GM18508 (cell line): Measurements from ENCODE around the gene GJB5.

Experiments
- ATAC-seq: cut with Tn5 transposase; IDR thresholded peaks from one replicate; pipeline ENCODE4 v1.9.1; 2021; ENCODE audit warnings: moderate number of reproducible peaks; ENCODE audit not compliant: insufficient read depth, unreplicated experiment

GJB5 gene

GRCh38 chr1:34744851-34745250 is 10.0 kb upstream of the GJB5 start:
- no peak for ATAC-seq

- no peak for ATAC-seq
Observed at GRCh38 chr1:34745666-34746065, 9.2 kb upstream of the GJB5 start.

DNA sequence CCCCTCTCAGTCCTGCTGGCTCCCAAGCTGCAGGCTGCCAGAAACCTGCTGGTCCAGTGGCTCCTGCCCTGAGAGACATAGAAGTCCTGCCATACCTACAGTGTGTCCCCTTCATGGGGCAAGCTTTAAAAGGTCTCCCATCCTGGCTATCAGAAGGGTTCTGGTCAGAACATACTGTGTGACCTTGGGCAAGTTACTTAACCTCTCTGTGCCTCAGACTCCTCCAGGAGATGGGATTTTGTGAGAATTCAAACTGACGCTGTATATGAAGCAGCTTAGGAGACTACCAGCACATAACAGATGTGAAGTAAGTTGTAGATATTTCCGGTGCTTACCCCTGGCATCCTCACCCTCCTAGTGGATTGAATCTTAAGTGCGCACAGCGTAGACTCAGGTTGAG is 8.7 kb upstream of the GJB5 start:
- no peak for ATAC-seq

GRCh38 chr1:34746785-34747637 is 7.8 kb upstream of the GJB5 start:
- ATAC-seq, result no peak

GRCh38 chr1:34747638-34747941 is 7.3 kb upstream of the GJB5 start:
- no peak for ATAC-seq

- ATAC-seq, result no peak
Observed at GRCh38 chr1:34749992-34750391, 4.9 kb upstream of the GJB5 start.

- no peak for ATAC-seq
Observed at GRCh38 chr1:34750610-34751009, 4.2 kb upstream of the GJB5 start.

DNA sequence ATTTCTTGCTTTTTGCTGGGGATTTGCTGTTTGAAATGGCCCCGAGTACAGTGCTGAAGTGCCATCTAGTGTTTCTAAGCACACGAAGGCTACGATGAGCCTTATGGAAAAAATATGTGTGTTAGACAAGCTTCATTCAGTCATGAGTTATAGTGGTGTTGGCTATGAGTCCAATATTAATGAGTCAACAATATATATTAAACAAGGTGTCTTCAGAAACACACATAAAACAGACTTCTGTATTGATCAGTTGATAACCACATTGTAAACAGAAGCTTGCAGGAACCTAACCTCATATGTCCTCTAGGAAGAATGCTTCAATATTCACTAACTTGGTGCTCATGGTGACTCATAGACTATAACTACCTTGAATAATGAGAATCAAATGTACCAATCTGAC is 1.7 kb upstream of the GJB5 start:
- no peak for ATAC-seq

- no peak for ATAC-seq
Observed at GRCh38 chr1:34755961-34756360, 1.1 kb downstream of the GJB5 start.

GRCh38 chr1:34757386-34757785 is 2.5 kb downstream of the GJB5 start:
- no peak for ATAC-seq

DNA sequence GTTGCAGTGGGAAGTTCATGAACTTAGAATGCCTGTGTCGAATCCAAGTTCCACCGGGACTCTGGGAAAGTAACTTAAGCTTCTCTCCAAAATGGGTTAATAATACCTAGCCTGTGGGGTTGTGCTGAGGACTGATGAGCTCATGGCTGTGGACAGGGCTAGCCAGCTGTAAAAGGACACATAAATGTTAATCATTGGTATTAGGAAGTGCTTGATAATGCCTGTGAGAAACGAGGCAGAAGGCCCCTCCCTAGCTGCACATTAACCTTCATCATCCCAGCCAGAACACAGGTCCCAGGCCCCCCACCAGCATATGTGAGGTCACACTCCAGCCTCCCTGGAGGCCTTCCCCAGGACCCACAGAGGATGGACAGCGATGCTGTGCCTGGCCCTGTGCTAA is 3.9 kb downstream of the GJB5 start:
- no peak for ATAC-seq

DNA sequence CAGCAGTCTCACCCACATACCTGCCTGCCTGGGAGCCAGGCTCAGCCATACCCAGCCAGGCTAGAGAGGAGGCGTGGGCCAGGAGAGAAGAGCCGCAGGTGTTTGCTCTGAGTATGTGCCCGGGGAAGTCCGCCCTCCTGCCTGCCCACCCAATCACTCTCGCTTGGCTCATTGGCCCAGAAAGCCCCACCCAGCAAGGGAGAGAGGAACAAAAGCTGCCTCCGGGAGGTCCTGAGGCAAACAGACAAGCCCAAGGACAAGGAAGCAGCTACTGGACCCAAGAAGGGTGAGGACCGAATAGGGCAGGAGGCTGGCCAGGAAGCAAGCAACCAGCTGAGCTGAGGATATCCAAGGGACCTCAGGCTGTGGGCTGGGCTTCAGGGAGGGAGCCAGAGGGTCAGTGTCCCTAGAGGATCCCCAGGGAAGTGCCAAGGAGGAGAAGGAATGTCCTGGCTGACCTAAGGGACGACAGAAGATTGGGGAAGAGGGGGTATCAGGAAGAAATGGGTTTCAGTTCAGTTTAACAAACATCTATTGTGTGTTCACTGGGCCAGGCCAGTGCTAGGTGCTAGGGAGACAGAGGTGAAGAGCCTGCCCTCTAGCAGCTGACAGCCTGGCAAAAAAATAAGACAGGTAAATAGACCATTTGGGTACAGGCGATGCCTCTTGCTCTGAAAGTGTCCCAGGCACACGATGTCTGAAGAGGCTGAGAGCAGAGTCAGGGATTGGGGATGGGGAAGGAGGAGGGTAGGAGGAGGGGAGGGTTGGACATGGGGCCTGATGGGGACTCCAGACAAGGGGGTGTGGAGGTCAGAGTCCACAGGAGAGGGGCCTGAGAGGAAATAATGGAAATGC is 4.9 kb downstream of the GJB5 start, which contains the start of gene GJB4:
Gene GJB4, plus strand, starts transcription at position 238 of the 855 bp plus-strand sequence. CDS start 1,515 bp downstream, outside the sequence.
- no peak for ATAC-seq

- ATAC-seq, result no peak
Observed at GRCh38 chr1:34761176-34761761, 6.4 kb downstream of the GJB5 start.

DNA sequence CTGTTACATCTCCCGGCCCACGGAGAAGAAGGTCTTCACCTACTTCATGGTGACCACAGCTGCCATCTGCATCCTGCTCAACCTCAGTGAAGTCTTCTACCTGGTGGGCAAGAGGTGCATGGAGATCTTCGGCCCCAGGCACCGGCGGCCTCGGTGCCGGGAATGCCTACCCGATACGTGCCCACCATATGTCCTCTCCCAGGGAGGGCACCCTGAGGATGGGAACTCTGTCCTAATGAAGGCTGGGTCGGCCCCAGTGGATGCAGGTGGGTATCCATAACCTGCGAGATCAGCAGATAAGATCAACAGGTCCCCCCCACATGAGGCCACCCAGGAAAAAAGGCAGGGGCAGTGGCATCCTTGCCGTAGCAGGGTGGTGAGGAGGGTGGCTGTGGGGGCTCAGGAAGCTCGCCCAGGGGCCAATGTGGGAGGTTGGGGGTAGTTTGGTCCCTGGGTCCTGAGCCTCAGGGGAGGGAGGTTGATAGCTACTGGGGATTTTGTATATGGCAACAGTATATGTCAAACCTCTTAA is 7.0 kb downstream of the GJB5 start:
- ATAC-seq, result no peak

GRCh38 chr1:34762474-34763141 is 7.8 kb downstream of the GJB5 start:
- no peak for ATAC-seq

DNA sequence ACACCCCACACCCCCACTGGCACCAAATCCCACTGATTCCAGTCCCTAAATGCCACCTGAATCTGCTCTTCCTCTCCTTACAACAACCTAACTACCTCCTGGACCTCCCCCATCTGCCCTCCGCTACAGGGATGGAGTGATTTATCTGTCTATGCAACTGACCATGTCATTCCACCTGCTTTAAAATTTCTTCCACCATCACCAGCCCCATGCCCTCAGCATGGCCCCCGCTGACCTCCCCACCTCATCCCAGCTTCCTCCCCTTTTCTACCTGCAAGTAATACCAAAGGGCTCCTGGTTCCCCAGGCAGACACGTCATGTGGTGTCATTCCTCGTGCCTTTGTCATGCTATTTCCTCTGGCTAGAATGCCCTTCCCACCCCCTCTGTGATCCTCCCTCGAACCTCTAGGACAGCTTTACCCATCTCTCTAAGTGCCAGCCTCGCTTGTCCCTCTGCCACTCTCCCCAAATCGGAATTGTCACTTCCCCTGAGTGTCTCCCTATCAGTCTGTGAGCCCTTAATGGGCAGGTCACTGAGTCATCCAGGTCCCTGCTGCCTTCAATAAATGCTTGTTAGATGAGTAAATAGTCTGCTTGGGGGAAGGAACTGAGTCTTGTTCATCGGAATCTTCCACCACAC is 8.4 kb downstream of the GJB5 start:
- ATAC-seq, result no peak

DNA sequence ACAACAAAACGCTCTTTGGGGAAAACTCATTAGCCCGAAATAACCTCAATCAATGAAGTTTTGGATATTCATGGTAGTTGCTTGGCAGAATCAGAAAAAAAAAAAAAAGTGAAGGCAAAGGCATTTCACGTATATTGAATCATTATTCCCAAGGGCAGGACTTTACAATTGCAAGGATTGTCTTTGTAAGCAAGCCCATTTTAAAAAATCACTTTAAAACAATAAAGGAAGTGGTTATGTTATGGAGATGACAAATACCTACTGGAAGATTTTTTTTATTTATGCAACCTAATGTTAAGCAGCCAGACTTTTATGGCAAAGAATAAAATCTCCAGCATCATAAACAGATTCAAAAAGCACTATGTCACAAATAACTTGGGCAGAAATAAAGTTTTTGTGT is 14.0 kb downstream of the GJB5 start:
- no peak for ATAC-seq

- ATAC-seq, result no peak
Observed at GRCh38 chr1:34770891-34771504, 16.2 kb downstream of the GJB5 start.

GRCh38 chr1:34771573-34772371 is 16.9 kb downstream of the GJB5 start:
- no peak for ATAC-seq
